Measurements from ENCODE around the gene CALHM6.
A peak's percentile ranks its signal among the peaks of the same experiment; 100 is the strongest.

CALHM6 gene

GRCh38 chr6:116508527-116508926 lies 47.4 kb downstream of the CALHM6 start:
- Histone ChIP-seq H3K4me1 (ENCODE audit: insufficient read depth, poor library complexity, severe bottlenecking) (no peaks in the 10 kb centered on the region), H3K4me3 (ENCODE audit: severe bottlenecking) (no peak overlapping the region), H3K9me3 (ENCODE audit: severe bottlenecking) (no peaks in the 10 kb centered on the region), H3K27me3 (ENCODE audit: insufficient read depth, poor library complexity, severe bottlenecking) (no peaks in the 10 kb centered on the region), H3K27ac (ENCODE audit: poor library complexity, severe bottlenecking) (no peak overlapping the region), H3K36me3 (ENCODE audit: low read depth) (no peaks in the 10 kb centered on the region)
- no peak for TF ChIP-seq CTCF (IDR thresholded peaks at IDR 0.05; ENCODE audit: poor library complexity, severe bottlenecking)
- ATAC-seq (ENCODE audit: low read depth): no peak
- DNase-seq (ENCODE audit: low spot score): no peak

DNA sequence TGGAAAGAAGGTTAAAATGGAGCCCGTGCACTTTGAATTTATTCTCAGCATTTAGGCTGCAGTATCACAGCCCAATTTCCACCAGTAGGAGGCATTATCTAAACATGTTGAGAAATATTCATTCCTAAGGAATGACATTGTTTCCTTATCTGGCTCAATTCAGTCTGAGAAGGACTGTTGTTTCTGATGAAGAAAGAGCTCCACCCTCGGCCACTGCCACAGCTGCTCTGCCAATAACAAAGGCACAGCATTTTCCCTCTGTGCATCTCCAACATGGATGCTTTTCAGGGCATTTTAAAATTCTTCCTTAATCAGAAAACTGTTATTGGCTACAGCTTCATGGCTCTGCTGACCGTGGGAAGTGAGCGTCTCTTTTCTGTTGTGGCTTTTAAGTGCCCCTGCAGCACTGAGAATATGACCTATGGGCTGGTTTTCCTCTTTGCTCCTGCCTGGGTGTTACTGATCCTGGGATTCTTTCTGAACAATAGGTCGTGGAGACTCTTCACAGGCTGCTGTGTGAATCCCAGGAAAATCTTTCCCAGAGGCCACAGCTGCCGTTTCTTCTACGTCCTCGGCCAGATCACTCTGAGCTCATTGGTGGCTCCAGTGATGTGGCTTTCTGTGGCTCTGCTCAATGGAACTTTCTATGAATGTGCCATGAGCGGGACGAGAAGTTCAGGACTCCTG lies 50.4 kb downstream of the CALHM6 start, which contains the start of gene CALHM5:
CALHM5 (plus strand) TSS at position 216 of the 687 bp plus-strand sequence; CDS start at position 274, 58 bp downstream.
- Histone ChIP-seq H3K36me3 (ENCODE audit: low read depth) (no peaks in the 10 kb centered on the region), H3K9me3 (ENCODE audit: severe bottlenecking) (no peaks in the 10 kb centered on the region), H3K27ac (ENCODE audit: poor library complexity, severe bottlenecking) (no peak within 1 kb of the TSS), H3K4me3 (ENCODE audit: severe bottlenecking) (no peak within 1 kb of the TSS), H3K27me3 (ENCODE audit: insufficient read depth, poor library complexity, severe bottlenecking) (no peaks in the 10 kb centered on the region), H3K4me1 (ENCODE audit: insufficient read depth, poor library complexity, severe bottlenecking) (no peaks in the 10 kb centered on the region)
- ATAC-seq (ENCODE audit: low read depth) (peak; percentile 80), DNase-seq (ENCODE audit: low spot score) (no peak)
- TF ChIP-seq CTCF (IDR thresholded peaks at IDR 0.05; ENCODE audit: poor library complexity, severe bottlenecking): peak; percentile 55

DNA sequence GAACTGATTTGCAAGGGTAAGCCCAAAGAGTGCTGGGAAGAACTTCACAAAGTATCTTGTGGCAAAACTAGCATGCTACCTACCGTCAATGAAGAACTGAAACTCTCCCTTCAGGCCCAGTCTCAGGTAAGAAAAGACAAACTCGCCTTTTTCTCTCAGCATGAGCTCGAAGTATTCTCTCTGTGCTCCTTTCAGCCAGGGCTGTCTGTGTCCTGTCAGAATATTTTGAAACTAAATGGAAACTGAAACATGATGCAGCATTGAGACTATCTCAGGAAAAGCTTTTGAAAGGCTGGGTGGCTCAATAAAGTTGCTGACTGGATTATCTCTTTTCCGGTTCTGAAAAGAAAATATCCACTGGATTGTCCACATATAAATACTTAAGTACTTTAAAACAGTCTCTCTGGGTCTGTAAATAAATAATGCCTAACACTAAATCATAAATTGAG lies 51.0 kb downstream of the CALHM6 start:
- H3K9me3 ChIP-seq (ENCODE audit: severe bottlenecking): no peaks in the 10 kb centered on the region
- no peaks in the 10 kb centered on the region for H3K27me3 ChIP-seq (ENCODE audit: insufficient read depth, poor library complexity, severe bottlenecking)
- TF ChIP-seq CTCF (IDR thresholded peaks at IDR 0.05; ENCODE audit: poor library complexity, severe bottlenecking): no peak
- H3K27ac ChIP-seq (ENCODE audit: poor library complexity, severe bottlenecking): no peak overlapping the region
- H3K4me1 ChIP-seq (ENCODE audit: insufficient read depth, poor library complexity, severe bottlenecking): no peaks in the 10 kb centered on the region
- no peak overlapping the region for H3K4me3 ChIP-seq (ENCODE audit: severe bottlenecking)
- ATAC-seq (ENCODE audit: low read depth) (no peak), DNase-seq (ENCODE audit: low spot score) (no peak)
- no peaks in the 10 kb centered on the region for H3K36me3 ChIP-seq (ENCODE audit: low read depth)

- H3K27ac ChIP-seq (ENCODE audit: poor library complexity, severe bottlenecking): no peak overlapping the region
- H3K4me1 ChIP-seq (ENCODE audit: insufficient read depth, poor library complexity, severe bottlenecking): no peaks in the 10 kb centered on the region
- H3K36me3 ChIP-seq (ENCODE audit: low read depth): no peaks in the 10 kb centered on the region
- ATAC-seq (ENCODE audit: low read depth) (no peak), DNase-seq (ENCODE audit: low spot score) (no peak)
- TF ChIP-seq CTCF (IDR thresholded peaks at IDR 0.05; ENCODE audit: poor library complexity, severe bottlenecking): no peak
- no peaks in the 10 kb centered on the region for H3K27me3 ChIP-seq (ENCODE audit: insufficient read depth, poor library complexity, severe bottlenecking)
- no peaks in the 10 kb centered on the region for H3K9me3 ChIP-seq (ENCODE audit: severe bottlenecking)
- H3K4me3 ChIP-seq (ENCODE audit: severe bottlenecking): no peak overlapping the region
Observed at GRCh38 chr6:116512734-116513133, 51.6 kb downstream of the CALHM6 start.
